ENCODE measurements around the gene CACNA2D3. TPM values are rescaled to one million over a fixed set of nuclear protein-coding genes. Genes with fewer than 3 reads are reported as not detected.

CACNA2D3 gene
- total RNA-seq, 1 experiment from 2014 or later, result 0.06 TPM

DNA sequence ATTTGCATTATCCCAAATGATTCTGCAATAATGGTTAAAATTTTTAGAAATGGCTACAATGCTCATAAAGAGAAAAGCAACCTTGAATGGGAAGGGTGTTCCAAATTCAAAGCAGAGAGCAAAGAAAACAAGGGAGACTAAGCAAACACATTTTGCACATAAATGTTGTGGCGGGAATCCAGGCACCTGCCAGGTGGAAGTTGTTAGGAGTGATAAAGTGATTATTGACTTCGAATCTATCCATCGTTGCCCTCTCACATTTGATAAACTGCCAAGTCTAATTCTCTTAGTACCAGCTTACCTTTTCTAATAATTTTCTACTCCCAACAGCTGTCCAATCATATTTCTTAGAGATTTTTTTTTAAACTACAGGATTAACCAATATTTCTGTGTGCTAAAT, 244.5 kb downstream of the CACNA2D3 start:
- no peak for DNase-seq (ENCODE audit: low read depth)

- no peak for DNase-seq (ENCODE audit: low read depth)
Measured at GRCh38 chr3:54372232-54372631, 249.9 kb downstream of the CACNA2D3 start.

GRCh38 chr3:54374214-54374852, 252.0 kb downstream of the CACNA2D3 start:
- no peak for DNase-seq (ENCODE audit: low read depth)

GRCh38 chr3:54376142-54376807, 253.9 kb downstream of the CACNA2D3 start:
- no peak for DNase-seq (ENCODE audit: low read depth)

DNA sequence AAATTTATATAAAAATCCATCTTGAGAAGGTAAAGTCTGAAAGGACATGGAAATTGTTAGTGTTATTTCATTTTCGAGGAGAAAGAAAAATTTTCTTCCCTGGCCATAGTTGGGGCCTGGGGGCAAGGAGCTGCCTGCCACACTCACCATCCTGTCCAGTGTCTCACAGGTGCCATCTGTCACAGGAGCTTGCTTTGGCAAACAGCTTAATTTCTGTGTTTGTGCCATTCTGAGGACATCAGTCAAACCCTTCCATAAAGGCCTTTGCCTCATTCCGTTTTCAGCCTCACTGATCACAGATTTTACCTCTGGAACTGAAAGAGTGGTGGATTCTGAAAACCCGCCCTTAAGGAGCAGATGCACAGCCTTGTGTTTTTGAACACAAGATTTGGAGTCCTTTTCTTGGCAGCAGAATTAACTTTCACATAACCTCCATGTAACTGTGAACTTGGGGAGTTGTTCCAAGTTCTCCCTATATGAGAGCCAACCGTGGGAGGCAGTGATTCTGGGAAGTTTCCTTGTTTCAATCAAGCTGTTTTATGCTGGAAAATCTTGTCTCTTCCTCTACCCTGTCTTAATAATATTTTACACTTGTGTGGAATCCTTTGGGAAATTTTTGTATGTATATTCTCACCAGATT, 254.7 kb downstream of the CACNA2D3 start:
- no peak for DNase-seq (ENCODE audit: low read depth)

- DNase-seq (ENCODE audit: low read depth), result no peak
Measured at GRCh38 chr3:54378184-54378583, 255.8 kb downstream of the CACNA2D3 start.

GRCh38 chr3:54384279-54384678, 261.9 kb downstream of the CACNA2D3 start:
- DNase-seq (ENCODE audit: low read depth), result no peak

GRCh38 chr3:54390582-54390981, 268.2 kb downstream of the CACNA2D3 start:
- no peak for DNase-seq (ENCODE audit: low read depth)

- DNase-seq (ENCODE audit: low read depth), result no peak
Measured at GRCh38 chr3:54393150-54393549, 270.8 kb downstream of the CACNA2D3 start.

GRCh38 chr3:54408328-54408727, 286.0 kb downstream of the CACNA2D3 start:
- no peak for DNase-seq (ENCODE audit: low read depth)

DNA sequence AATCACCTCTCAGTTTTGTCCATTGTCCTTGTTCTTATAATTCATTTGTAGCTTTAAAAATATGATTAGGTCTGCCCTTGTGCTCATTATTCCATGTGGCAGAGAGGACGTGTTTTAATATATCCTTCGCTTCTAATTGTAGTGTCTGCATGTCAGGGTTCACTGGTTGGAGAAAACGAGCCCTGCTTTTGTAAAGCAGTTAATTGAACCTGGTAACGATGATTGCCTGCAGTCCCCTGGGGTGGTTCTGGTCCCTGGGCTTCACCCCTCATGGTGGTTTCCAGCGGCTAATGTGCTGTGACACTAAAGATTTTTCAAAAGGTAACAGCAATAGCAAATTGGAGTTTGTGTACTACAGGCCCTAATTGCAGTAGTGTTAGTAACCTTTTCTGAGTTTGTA, 299.6 kb downstream of the CACNA2D3 start:
- no peak for DNase-seq (ENCODE audit: low read depth)

- DNase-seq (ENCODE audit: low read depth), result no peak
Measured at GRCh38 chr3:54424292-54424691, 301.9 kb downstream of the CACNA2D3 start.

DNA sequence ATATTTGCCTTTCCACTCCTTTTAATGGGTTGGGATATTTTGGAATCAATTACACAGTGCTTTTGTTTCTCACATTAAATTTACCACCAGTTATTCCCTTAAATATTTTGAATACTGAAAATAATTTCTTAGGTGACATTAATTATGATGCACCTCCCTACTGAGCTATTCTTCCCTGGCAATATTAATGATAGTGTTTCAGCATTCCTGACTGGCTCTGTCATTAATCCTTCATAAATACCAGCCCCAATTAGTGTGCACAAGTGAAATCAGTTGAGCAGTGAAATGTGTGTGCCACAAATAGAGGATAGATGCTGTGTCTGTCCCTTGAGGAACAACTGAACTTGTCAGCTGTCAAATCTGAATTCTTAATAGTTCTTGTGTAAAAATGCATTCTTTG, 304.0 kb downstream of the CACNA2D3 start:
- no peak for DNase-seq (ENCODE audit: low read depth)

GRCh38 chr3:54427501-54427900, 305.1 kb downstream of the CACNA2D3 start:
- DNase-seq (ENCODE audit: low read depth), result no peak

DNA sequence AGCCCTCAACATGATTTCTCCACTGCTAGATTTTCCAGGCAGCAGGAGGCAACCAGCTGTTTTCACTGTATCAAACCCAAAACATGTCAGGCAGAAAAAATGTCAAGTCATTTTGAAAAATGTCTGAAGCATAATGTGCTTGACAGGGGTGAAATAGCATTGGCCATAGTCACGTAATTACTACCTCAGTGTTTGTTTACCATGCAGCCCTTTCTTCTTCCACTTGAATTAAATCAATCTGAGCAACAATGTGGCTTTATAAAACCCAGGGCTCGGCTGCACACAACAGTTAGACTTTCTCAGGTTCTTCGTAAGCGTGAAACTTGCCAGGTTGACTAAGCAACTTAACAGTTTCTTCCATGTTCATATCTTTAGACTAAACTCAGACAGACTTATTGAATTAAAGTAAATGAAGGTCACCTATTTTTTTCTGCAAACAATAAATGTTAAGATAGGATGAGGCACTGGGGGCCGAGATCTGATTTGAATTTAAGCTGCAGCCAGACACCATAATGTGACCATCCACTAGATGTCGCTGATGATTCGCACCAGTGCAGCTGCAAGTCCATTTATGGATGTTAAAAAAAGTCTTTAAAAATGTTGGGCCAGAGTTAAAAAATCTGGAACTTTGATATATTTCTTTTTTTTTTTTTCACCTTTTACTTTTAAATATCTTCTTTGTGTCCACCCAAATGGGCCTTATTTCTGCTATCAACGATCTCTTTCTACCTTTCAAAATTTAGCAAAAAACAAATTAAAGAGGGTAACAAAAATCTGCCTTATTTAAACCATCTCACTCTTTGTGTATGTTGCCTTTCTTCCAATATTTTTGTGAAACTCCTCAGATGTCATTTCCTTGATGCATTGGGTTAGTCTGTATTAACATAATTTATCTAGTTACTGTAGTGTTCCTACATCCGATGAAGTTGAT, 305.9 kb downstream of the CACNA2D3 start:
- DNase-seq (ENCODE audit: low read depth), result peak; percentile 32

GRCh38 chr3:54432975-54433374, 310.6 kb downstream of the CACNA2D3 start:
- DNase-seq (ENCODE audit: low read depth), result no peak

GRCh38 chr3:54433846-54434245, 311.5 kb downstream of the CACNA2D3 start:
- DNase-seq (ENCODE audit: low read depth), result no peak

DNA sequence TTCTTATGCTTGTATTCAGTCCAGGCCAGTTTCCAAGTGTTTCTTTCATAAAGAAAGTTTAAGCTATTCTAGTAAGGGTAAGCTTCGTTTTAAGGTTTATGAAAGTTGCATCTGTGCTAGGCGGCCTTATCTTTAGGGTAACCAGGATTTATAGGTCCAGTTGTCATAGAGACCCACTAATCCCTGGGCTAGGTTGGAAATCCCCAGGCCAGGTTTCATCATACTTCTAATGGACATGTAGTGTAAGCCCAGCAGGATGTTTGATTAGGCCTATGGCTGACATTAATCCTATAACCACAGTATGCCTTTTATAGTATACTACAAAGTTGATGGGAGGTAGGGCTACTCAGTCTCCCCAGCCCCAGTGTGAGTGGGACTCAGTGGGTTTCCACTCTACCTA, 312.4 kb downstream of the CACNA2D3 start:
- DNase-seq (ENCODE audit: low read depth), result no peak

GRCh38 chr3:54437271-54437670, 314.9 kb downstream of the CACNA2D3 start:
- DNase-seq (ENCODE audit: low read depth), result no peak

GRCh38 chr3:54443561-54444161, 321.3 kb downstream of the CACNA2D3 start:
- no peak for DNase-seq (ENCODE audit: low read depth)

DNA sequence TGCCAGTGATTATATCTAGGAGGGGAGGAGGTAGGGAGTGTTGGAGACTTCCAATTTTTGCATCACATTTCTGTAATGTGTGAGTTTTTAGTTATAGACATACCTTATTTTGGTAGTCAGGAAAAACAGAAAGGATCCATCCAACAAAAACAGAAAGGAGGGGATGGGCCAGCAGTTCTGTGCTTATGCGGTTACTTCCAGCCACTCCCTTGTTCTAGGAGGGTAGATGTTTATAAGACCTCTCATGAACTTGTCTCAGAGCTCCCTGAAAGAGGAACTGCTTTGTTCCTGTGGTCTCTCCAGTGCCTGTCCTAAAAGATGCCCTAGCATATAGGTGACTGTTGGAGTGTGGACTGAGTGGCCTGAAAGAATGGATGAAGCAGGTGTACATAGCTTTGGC, 323.3 kb downstream of the CACNA2D3 start:
- no peak for DNase-seq (ENCODE audit: low read depth)

All from LHCN-M2 (cell line).